ENCODE measurements around the gene BCL2L13. TPM values are rescaled to one million over a fixed set of nuclear protein-coding genes. Genes with fewer than 3 reads are reported as not detected.

BCL2L13 gene
- polyA plus RNA-seq, 1 donor (not counting 4 experiments of a cell fraction or from before 2014, with no cell fraction given) = 51.0 TPM

GRCh38 chr22:17706947-17707346 is 68.4 kb downstream of the BCL2L13 start:
- no peak overlapping the region for H2AFZ ChIP-seq (ENCODE audit: control insufficient read depth, low read length)
- peaks cover 15% of the 10 kb centered on the region for H3K4me1 ChIP-seq (ENCODE audit: control insufficient read depth, extremely low read depth, insufficient read depth, low read length)
- DNase-seq (ENCODE audit: low read depth, low spot score) (no peak), FAIRE-seq (no peak)
- peak overlapping the region; percentile 91 for H3K4me2 ChIP-seq (ENCODE audit: control insufficient read depth, extremely low read depth, insufficient read depth, low read depth, low read length)
- TF ChIP-seq CTCF (optimal IDR thresholded peaks at IDR 0.05 in 1 of 3, IDR thresholded peaks at IDR 0.05 in 1 of 3, conservative IDR thresholded peaks at IDR 0.05 in 1 of 3; ENCODE audit: extremely low read depth in 1 of 3, insufficient read depth in 2 of 3, low read length in 3 of 3) (no peak), EZH2 (IDR thresholded peaks at IDR 0.05; ENCODE audit: low read length) (no peak)
- peak overlapping the region; percentile 73 for H3K9ac ChIP-seq (ENCODE audit: control insufficient read depth, extremely low read depth, insufficient read depth, low read length)
- H3K9me1 ChIP-seq (ENCODE audit: control insufficient read depth, extremely low read depth, insufficient read depth, low read length) = no peaks in the 10 kb centered on the region
- H3K27ac ChIP-seq (ENCODE audit: control insufficient read depth, insufficient read depth, low read length) = peak overlapping the region; percentile 88
- peaks cover 4% of the 10 kb centered on the region for H3K79me2 ChIP-seq (ENCODE audit: control insufficient read depth, insufficient read depth, low read length)
- peak overlapping the region; percentile 14 to 47 (median 14) for H3K4me3 ChIP-seq (ENCODE audit: control insufficient read depth in 2 of 3, extremely low read depth in 1 of 3, insufficient read depth in 2 of 3, low read depth in 1 of 3, low read length in 3 of 3)
- H3K27me3 ChIP-seq (ENCODE audit: control insufficient read depth, extremely low read depth, insufficient read depth, low read length) = no peaks in the 10 kb centered on the region
- no peaks in the 10 kb centered on the region for H4K20me1 ChIP-seq (ENCODE audit: control insufficient read depth, extremely low read depth, insufficient read depth, low read length)
- H3K9me3 ChIP-seq (ENCODE audit: control insufficient read depth, low read depth, low read length) = no peaks in the 10 kb centered on the region
- dilution Hi-C loops (cut with MboI; ENCODE audit: extremely low pct_ligation_motif_present, low sequenced_read_pairs) = no loop called here
- peaks cover 7 to 10% of the 10 kb centered on the region in 2 experiments for H3K36me3 ChIP-seq (ENCODE audit: control insufficient read depth in 2 of 2, extremely low read depth in 1 of 2, insufficient read depth in 2 of 2, low read length in 2 of 2)

- Histone ChIP-seq H3K79me2 (ENCODE audit: control insufficient read depth, insufficient read depth, low read length) (peaks cover 4% of the 10 kb centered on the region), H3K36me3 (ENCODE audit: control insufficient read depth in 2 of 2, extremely low read depth in 1 of 2, insufficient read depth in 2 of 2, low read length in 2 of 2) (peaks cover 7 to 8% of the 10 kb centered on the region in 2 experiments), H3K9ac (ENCODE audit: control insufficient read depth, extremely low read depth, insufficient read depth, low read length) (no peak overlapping the region), H3K4me2 (ENCODE audit: control insufficient read depth, extremely low read depth, insufficient read depth, low read depth, low read length) (peak overlapping the region; percentile 91), H3K4me3 (ENCODE audit: control insufficient read depth in 2 of 3, extremely low read depth in 1 of 3, insufficient read depth in 2 of 3, low read depth in 1 of 3, low read length in 3 of 3) (peak overlapping the region in 1 of 3 experiments; percentile 47), H3K4me1 (ENCODE audit: control insufficient read depth, extremely low read depth, insufficient read depth, low read length) (peaks cover 15% of the 10 kb centered on the region), H2AFZ (ENCODE audit: control insufficient read depth, low read length) (no peak overlapping the region), H3K27me3 (ENCODE audit: control insufficient read depth, extremely low read depth, insufficient read depth, low read length) (no peaks in the 10 kb centered on the region), H3K9me1 (ENCODE audit: control insufficient read depth, extremely low read depth, insufficient read depth, low read length) (no peaks in the 10 kb centered on the region), H3K9me3 (ENCODE audit: control insufficient read depth, low read depth, low read length) (no peaks in the 10 kb centered on the region), H4K20me1 (ENCODE audit: control insufficient read depth, extremely low read depth, insufficient read depth, low read length) (no peaks in the 10 kb centered on the region), H3K27ac (ENCODE audit: control insufficient read depth, insufficient read depth, low read length) (peak overlapping the region; percentile 13)
- FAIRE-seq = no peak
- no peak for DNase-seq (ENCODE audit: low read depth, low spot score)
- dilution Hi-C loops (cut with MboI; ENCODE audit: extremely low pct_ligation_motif_present, low sequenced_read_pairs) = no loop called here
- TF ChIP-seq EZH2 (IDR thresholded peaks at IDR 0.05; ENCODE audit: low read length) (no peak), CTCF (optimal IDR thresholded peaks at IDR 0.05 in 1 of 3, IDR thresholded peaks at IDR 0.05 in 1 of 3, conservative IDR thresholded peaks at IDR 0.05 in 1 of 3; ENCODE audit: extremely low read depth in 1 of 3, insufficient read depth in 2 of 3, low read length in 3 of 3) (no peak)
Measured at GRCh38 chr22:17707526-17707925, 69.0 kb downstream of the BCL2L13 start.
